ENCODE measurements around the gene PLXNA1.

DNA sequence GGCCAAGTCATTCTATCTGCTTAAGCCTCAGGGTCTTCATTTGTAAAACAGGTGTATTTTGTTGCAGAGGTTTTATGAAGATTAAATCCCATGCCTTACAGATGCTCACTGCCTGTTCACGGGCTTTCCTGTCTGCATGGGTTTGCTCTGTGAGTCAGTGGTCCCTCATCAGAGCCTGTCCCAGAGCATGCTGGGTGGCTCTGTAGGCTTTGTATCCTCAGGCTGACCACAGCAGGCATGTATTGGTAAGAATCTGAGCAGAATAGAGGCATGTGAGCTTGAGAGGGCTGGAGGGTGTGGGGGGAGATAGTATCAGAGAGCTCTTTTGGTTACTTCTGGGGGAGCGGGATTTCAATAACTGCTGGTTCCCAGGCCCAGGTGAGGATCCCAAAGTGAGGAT lies 45.4 kb upstream of the PLXNA1 start:
- TF ChIP-seq TAF1 (IDR thresholded peaks at IDR 0.05; ENCODE audit: low read depth), result no peak
- no peak for TF ChIP-seq EZH2 (IDR thresholded peaks at IDR 0.05; ENCODE audit: borderline replicate concordance, insufficient read depth, low read length, poor library complexity, severe bottlenecking)
- no peak for TF ChIP-seq EP300 (conservative IDR thresholded peaks at IDR 0.05; ENCODE audit: poor library complexity, severe bottlenecking)
- TF ChIP-seq, protein P1, sequence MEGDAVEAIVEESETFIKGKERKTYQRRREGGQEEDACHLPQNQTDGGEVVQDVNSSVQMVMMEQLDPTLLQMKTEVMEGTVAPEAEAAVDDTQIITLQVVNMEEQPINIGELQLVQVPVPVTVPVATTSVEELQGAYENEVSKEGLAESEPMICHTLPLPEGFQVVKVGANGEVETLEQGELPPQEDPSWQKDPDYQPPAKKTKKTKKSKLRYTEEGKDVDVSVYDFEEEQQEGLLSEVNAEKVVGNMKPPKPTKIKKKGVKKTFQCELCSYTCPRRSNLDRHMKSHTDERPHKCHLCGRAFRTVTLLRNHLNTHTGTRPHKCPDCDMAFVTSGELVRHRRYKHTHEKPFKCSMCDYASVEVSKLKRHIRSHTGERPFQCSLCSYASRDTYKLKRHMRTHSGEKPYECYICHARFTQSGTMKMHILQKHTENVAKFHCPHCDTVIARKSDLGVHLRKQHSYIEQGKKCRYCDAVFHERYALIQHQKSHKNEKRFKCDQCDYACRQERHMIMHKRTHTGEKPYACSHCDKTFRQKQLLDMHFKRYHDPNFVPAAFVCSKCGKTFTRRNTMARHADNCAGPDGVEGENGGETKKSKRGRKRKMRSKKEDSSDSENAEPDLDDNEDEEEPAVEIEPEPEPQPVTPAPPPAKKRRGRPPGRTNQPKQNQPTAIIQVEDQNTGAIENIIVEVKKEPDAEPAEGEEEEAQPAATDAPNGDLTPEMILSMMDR (IDR thresholded peaks at IDR 0.05; ENCODE audit: poor library complexity, severe bottlenecking), result no peak
- no peak for TF ChIP-seq RAD21 (conservative IDR thresholded peaks at IDR 0.05)
- no peak for TF ChIP-seq REST (IDR thresholded peaks at IDR 0.05; ENCODE audit: borderline replicate concordance)
- no peak for TF ChIP-seq POLR2AphosphoS5 (IDR thresholded peaks at IDR 0.05)
